SU-DHL-6 (cell line): ENCODE measurements around the gene CERS1.

Experiments
- H2AFZ ChIP-seq: fragments of 200-600 bp; sonication (generic); 2 replicates; pipeline ENCODE4 v1.6.1; 2014; ENCODE audit warnings: low read depth, mild to moderate bottlenecking, moderate library complexity, mixed read lengths, antibody characterized with exemption, low read length; ENCODE audit not compliant: severe bottlenecking
- H3F3A ChIP-seq: fragments of 200-600 bp; shearing (Covaris generic); 2 replicates; pipeline ENCODE4 v1.6.0; 2016; ENCODE audit warnings: antibody characterized with exemption, mild to moderate bottlenecking; ENCODE audit not compliant: insufficient read depth
- H3K27ac ChIP-seq: fragments of 200-600 bp; sonication (generic); 2 replicates; pipeline ENCODE4 v1.5.1; 2016; ENCODE audit warnings: low read depth, mild to moderate bottlenecking, low read length, moderate library complexity, mixed read lengths
- H3K27me3 ChIP-seq: fragments of 200-600 bp; sonication (generic), shearing (Covaris generic); 2 replicates; pipeline ENCODE4 v1.6.0; 2014; ENCODE audit warnings: mild to moderate bottlenecking, low read length
- H3K36me3 ChIP-seq: fragments of 200-600 bp; sonication (generic); 2 replicates; pipeline ENCODE4 v1.6.1; 2014; ENCODE audit warnings: mild to moderate bottlenecking, low read length, mixed read lengths
- H3K4me2 ChIP-seq: fragments of 300-600, 200-600 bp; shearing (Covaris generic), sonication (generic); 2 replicates; pipeline ENCODE4 v1.6.0; 2014; ENCODE audit warnings: low read length, low read depth, mild to moderate bottlenecking; ENCODE audit not compliant: poor library complexity, severe bottlenecking
- H3K4me3 ChIP-seq: fragments of 200-600 bp; sonication (generic); 2 replicates; pipeline ENCODE4 v1.5.1; 2014; ENCODE audit warnings: antibody characterized with exemption, low read length, mild to moderate bottlenecking, mixed read lengths; ENCODE audit not compliant: insufficient read depth, poor library complexity, severe bottlenecking
- H3K79me2 ChIP-seq: fragments of 200-600 bp; sonication (generic); 2 replicates; pipeline ENCODE4 v1.6.1; 2014; ENCODE audit warnings: mild to moderate bottlenecking, low read length, moderate library complexity; ENCODE audit not compliant: insufficient read depth
- H3K9ac ChIP-seq: fragments of 200-600 bp; sonication (generic); 2 replicates; pipeline ENCODE4 v1.7.0; 2014; ENCODE audit warnings: mild to moderate bottlenecking, low read length
- H3K9me2 ChIP-seq: fragments of 200-600 bp; sonication (generic); replicated peaks from 2 replicates; pipeline ENCODE4 v1.6.1; 2014; ENCODE audit warnings: low read length; ENCODE audit not compliant: insufficient read depth
- H3K9me3 ChIP-seq: fragments of 200-600 bp; sonication (generic); 2 replicates; pipeline ENCODE4 v1.6.1; 2014; ENCODE audit warnings: low read length, mixed read lengths; ENCODE audit not compliant: insufficient read depth
- H4K20me1 ChIP-seq: fragments of 200-600 bp; sonication (generic); 2 replicates; pipeline ENCODE4 v1.6.1; 2014; ENCODE audit warnings: low read depth, mild to moderate bottlenecking, antibody characterized with exemption, low read length, moderate library complexity, mixed read lengths
- EZH2phosphoT487 ChIP-seq: fragments of 200-600 bp; sonication (generic), shearing (Covaris generic); conservative IDR thresholded peaks from 2 replicates; pipeline ENCODE4 v1.6.1; 2018; ENCODE audit warnings: mild to moderate bottlenecking, antibody characterized with exemption, low read length, moderate library complexity, mixed read lengths
- TF ChIP-seq, protein P1 (sequence below): fragments of 200-600 bp; sonication (generic); IDR thresholded peaks from one replicate; pipeline ENCODE4 v1.5.1; 2017; ENCODE audit warnings: antibody characterized with exemption, mild to moderate bottlenecking, low read length, moderate library complexity; ENCODE audit not compliant: insufficient read depth, poor library complexity, severe bottlenecking

The CERS1 gene

DNA sequence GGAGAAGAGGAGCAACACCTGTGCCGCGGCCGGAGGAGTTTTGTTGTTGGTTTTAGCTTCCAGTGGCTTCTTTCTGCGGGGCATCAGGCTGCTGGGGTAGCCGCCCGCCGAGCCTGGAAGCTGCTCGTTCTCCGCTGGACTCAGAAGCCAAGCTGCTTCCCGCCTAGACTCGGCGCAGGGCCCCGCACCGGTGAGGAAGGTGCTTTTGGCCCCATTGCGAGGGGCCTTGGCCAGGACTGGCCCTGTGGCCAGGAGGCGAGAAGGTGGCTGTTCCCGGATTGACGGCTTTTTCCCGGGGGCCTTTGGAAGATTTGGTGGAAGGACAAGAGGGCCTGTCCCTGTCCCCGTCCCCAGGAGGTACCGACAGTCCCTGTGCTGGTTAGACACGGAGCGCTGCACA lies 28.8 kb downstream of the CERS1 start:
- H3K4me3 ChIP-seq = no peak overlapping the region
- no peak overlapping the region for H2AFZ ChIP-seq
- H3K9me3 ChIP-seq = no peaks in the 10 kb centered on the region
- H4K20me1 ChIP-seq = no peaks in the 10 kb centered on the region
- no peaks in the 10 kb centered on the region for H3K79me2 ChIP-seq
- TF ChIP-seq, protein P1, sequence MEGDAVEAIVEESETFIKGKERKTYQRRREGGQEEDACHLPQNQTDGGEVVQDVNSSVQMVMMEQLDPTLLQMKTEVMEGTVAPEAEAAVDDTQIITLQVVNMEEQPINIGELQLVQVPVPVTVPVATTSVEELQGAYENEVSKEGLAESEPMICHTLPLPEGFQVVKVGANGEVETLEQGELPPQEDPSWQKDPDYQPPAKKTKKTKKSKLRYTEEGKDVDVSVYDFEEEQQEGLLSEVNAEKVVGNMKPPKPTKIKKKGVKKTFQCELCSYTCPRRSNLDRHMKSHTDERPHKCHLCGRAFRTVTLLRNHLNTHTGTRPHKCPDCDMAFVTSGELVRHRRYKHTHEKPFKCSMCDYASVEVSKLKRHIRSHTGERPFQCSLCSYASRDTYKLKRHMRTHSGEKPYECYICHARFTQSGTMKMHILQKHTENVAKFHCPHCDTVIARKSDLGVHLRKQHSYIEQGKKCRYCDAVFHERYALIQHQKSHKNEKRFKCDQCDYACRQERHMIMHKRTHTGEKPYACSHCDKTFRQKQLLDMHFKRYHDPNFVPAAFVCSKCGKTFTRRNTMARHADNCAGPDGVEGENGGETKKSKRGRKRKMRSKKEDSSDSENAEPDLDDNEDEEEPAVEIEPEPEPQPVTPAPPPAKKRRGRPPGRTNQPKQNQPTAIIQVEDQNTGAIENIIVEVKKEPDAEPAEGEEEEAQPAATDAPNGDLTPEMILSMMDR = no peak
- TF ChIP-seq EZH2phosphoT487 = no peak
- H3K4me2 ChIP-seq = no peak overlapping the region
- peaks cover 4% of the 10 kb centered on the region; the same call in 1 of the 2 replicates for H3K36me3 ChIP-seq
- no peak overlapping the region for H3K9ac ChIP-seq
- no peak overlapping the region for H3K27ac ChIP-seq
- H3K27me3 ChIP-seq = no peaks in the 10 kb centered on the region
- no peaks in the 10 kb centered on the region for H3K9me2 ChIP-seq
- no peaks in the 10 kb centered on the region for H3F3A ChIP-seq

DNA sequence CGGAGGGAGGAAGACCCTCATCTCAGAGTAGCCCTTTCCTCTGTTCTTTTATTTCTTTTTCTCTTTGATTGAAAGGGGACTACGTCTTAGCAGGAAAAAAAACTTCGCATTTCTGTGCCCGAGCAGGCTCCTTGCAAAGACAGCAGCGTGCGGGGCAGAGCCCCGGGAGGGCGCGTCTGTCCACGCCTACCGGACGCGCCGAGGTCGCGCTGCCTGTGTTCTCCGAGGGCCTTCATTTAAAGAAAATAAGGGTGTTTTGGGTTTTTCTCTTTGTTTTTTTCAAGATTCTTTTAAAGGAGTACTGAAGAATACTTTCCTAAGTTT lies 29.2 kb downstream of the CERS1 start:
- H4K20me1 ChIP-seq = no peaks in the 10 kb centered on the region
- no peak overlapping the region for H3K27ac ChIP-seq
- no peaks in the 10 kb centered on the region for H3K79me2 ChIP-seq
- no peak overlapping the region for H3K4me2 ChIP-seq
- no peak overlapping the region for H3K4me3 ChIP-seq
- TF ChIP-seq EZH2phosphoT487 = no peak
- TF ChIP-seq, protein P1 = no peak
- no peak overlapping the region for H3K9ac ChIP-seq
- H3K27me3 ChIP-seq = no peaks in the 10 kb centered on the region
- no peaks in the 10 kb centered on the region for H3K9me3 ChIP-seq
- H3K9me2 ChIP-seq = no peaks in the 10 kb centered on the region
- peaks cover 4% of the 10 kb centered on the region; the same call in 1 of the 2 replicates for H3K36me3 ChIP-seq
- H2AFZ ChIP-seq = no peak overlapping the region
- no peaks in the 10 kb centered on the region for H3F3A ChIP-seq

DNA sequence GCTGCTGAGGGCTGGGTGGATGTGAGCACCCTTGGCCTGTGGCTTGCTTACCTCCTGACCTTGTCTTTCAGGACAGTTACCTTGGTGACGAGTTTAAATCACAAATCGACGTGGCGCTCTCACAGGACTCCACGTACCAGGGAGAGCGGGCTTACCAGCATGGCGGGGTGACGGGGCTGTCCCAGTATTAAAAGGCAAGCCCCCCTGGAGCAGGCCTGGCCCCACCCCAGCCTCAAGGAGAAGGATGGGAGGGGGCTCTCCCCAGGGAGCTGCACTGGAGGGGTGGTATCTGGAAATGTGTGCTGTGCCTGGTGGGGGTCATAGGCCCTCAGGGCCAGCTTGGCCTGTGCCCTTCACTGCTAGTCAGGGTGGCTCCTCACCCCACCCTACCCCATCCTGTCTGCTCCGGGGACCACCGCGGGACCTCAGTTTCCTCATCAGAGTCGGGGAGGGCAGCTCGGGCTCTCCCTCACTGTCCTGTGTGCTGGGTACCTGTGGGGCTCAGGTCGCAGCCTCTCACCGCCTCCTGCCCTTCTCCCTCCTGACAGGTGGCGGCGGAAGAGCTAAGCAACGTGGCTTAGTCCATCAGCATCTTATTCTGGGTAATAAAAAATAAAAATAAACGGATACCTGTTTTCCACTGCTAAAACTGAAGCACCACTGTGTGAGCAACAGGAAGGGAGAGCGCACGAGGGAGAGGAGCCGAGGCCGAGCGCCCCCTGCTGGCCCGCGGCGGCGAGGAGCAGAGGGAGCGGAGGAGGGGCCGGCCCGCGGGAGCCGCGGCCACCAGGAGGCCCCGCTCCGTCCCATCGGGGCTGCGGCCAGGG lies 29.8 kb downstream of the CERS1 start:
- Histone ChIP-seq H3K27me3 (no peaks in the 10 kb centered on the region), H3K9ac (no peak overlapping the region), H3K4me3 (no peak overlapping the region), H2AFZ (no peak overlapping the region), H3K79me2 (no peaks in the 10 kb centered on the region), H3K27ac (no peak overlapping the region), H3F3A (no peaks in the 10 kb centered on the region), H3K4me2 (no peak overlapping the region), H3K9me2 (no peaks in the 10 kb centered on the region), H3K9me3 (no peaks in the 10 kb centered on the region), H3K36me3 (peaks cover 4% of the 10 kb centered on the region; the same call in 1 of the 2 replicates), H4K20me1 (no peaks in the 10 kb centered on the region)
- TF ChIP-seq, protein P1 = peak; percentile 98
- TF ChIP-seq EZH2phosphoT487 = no peak
